NCI-H226 (cell line): Measurements from ENCODE around the gene DCUN1D2.
"Not testable (repeated sequence)": the region's sequence is repeated elsewhere in the genome, so short reads cannot be mapped to it uniquely, and the experiment has no call there.

Experiments used
- DNase-seq: peaks from one replicate; pipeline ENCODE4 v3.0.0-alpha.2; 2015

The DCUN1D2 gene

GRCh38 chr13:113489549-113490495 is 689 bp downstream of the DCUN1D2 start:
- peak; percentile 5 for DNase-seq

- no peak for DNase-seq
These were observed 1.4 kb downstream of the DCUN1D2 start for GRCh38 chr13:113489171-113489548.

GRCh38 chr13:113488283-113488682 is 2.2 kb downstream of the DCUN1D2 start:
- no peak for DNase-seq

DNA sequence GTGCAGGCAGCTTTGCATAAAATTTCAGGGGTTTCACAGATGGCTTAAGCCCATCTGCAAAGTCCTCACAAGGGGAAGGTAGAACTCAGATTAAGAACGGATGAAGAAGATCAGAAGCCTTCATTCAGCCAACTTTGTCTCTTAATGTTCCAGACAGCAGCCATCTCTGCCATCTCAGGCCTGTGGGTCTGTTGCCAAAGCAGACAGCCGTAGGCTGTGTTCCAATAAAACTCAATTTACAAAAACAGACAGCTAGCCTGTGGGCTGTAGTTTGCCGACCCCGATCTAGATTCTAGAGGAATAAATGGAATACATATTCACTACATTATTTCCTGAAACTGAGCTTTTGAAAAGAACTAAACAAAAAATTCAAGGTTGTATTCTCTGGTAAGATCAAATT is 3.8 kb downstream of the DCUN1D2 start:
- no peak for DNase-seq

GRCh38 chr13:113485545-113485944 is 5.0 kb downstream of the DCUN1D2 start:
- DNase-seq: no peak

GRCh38 chr13:113483504-113484293 is 6.8 kb downstream of the DCUN1D2 start:
- DNase-seq: no peak

GRCh38 chr13:113483081-113483480 is 7.4 kb downstream of the DCUN1D2 start:
- DNase-seq: no peak

DNA sequence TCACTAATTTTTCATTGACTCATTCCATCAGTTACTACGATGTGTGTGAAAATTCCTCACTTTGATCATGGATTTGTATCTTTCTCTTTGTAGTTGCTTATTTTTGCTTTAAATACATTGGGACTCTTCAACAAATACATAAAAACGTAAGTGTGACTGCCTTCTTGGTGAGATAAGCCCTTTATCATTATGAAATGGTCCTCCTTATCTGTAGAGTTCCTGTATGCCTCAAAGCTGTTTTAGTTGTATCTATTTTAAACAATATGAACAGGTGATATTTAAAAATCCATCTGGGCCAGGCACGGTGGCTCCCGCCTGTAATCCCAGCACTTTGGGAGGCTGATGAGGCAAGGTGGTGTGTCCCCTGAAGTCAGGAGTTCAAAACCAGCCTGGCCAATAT is 11.3 kb downstream of the DCUN1D2 start:
- DNase-seq: no peak

- no peak for DNase-seq
These were observed 12.8 kb downstream of the DCUN1D2 start for GRCh38 chr13:113477724-113478123.

DNA sequence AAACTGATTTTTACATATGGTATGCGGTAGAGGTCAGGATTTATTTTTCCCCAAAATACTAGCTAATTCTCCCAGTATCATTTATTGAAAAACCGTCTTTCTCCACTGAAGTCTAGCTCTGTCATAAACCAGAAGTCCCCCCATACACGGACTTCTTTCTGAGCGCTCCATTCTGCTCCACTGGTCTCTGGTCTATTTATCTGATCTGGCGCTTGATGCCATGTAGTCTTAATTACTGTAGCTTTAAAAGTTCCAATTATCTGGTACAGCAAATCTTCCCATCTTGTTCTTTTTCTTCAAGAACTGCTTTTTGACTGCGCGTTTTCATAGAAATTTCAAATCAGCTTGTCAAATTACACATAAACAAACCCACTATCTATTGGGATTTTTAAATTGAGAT is 13.7 kb downstream of the DCUN1D2 start:
- DNase-seq: no peak

DNA sequence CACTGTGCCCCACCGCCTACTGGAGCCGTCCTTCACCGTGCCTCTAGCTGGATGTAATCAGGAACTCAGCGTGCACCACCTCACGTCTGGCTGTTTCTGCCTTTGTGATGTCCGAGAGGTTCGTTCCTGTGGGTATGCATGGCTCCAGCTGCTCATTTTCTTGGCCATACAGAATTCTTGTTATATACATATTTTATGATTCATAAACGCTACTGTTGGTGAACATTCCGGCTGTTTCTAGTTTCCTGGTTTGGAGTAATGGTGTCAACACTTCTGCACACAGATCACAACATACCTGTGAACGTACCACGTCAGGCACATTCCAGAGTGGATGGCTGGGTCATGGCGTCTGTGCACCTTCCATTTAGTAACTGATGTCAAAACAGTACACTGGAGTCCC is 14.6 kb downstream of the DCUN1D2 start:
- DNase-seq: no peak

DNA sequence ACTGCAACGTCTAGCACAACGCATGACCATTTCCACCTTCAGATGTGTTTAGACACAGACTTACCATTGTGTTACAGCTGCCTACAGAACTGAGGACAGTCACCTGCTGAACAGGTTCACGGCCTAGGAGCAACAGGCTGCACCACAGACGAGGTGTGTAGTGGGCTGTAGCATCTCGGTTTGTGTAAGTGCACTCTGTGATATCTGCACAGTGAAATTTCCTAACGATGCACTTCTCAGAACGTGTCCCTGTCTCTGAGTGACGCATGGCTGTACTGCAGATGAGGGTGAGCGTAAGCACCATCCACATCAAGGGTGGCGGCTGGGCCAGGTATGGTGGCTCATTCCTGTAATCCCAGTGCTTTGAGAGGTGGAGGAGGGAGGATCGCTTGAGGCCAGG is 15.2 kb downstream of the DCUN1D2 start:
- DNase-seq: no peak

GRCh38 chr13:113474179-113474578 is 16.3 kb downstream of the DCUN1D2 start:
- peak; percentile 55 for DNase-seq

GRCh38 chr13:113472355-113473025 is 18.0 kb downstream of the DCUN1D2 start:
- no peak for DNase-seq

DNA sequence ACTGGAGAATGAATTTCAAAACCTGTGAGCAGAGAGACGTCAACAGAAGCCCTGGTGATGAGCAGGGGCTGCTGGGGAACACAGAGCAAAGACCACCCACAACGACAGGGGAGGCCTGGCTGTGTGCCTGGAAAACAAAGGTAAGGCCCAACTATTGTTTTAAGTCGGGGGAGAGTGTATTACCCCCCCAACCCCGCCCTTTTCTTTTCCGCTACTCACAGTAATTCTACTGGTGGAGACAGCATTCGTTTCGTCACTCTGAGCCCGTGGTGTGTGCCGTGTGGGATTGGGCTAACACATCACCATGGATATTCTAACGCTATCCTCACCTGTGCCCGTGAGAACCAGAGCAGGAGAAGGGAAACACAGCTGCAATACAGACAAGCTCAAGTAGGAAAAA is 18.7 kb downstream of the DCUN1D2 start:
- DNase-seq: no peak

GRCh38 chr13:113470635-113471163 is 19.8 kb downstream of the DCUN1D2 start:
- not testable (repeated sequence) for DNase-seq

DNA sequence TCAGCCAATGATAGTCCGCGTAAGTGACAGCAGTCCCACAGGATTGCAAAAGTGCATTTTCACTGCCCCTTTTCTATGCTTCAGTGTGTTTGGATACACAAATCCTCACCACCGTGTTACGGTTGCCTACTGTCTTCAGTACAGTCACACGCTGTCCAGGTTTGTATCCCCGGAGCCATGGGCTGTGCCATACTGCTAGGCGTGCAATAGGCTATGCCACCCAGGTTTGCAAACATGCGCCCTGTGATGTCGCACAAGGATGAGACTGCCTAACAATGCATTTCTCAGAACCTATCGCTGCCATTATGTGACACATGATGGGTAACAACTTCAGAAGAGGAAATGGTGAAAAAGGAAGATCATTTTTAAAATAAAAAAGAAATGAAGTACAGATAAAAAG is 20.4 kb downstream of the DCUN1D2 start:
- DNase-seq: no peak

GRCh38 chr13:113469582-113469981 is 20.9 kb downstream of the DCUN1D2 start:
- DNase-seq: no peak

DNA sequence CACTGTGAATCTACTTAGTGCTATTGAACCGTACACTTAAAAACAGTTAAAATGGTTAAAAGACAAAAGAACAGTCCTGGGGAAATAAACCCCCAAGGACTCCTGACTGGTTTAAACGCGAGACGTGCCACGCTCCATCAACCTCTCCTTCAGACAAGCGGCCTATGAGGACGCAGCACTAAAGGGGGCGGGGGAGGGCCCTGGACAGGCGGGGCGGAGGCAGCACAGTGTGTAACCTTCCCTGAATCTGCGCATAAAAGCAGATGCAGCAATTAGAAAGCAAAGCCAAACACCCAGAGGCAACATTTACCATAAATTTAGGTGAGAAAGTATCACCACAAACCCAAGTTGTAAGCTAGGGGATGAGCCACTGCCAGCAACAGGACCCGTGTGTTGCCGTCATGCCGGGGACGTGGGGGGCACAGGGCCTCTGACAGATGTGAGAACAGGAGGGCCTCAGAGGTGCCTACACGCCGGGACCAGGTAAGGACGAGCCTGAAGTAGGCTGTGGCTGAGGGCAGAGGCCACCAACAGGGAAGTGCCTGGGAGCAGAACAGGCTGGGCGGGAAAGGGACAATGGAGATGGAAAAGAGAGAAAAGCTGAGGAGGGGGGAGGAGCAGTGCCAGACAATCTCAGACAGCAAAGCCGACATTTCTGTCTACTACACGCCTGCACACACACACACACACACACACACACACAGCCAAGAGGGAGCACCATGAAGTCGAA is 21.9 kb downstream of the DCUN1D2 start:
- no peak for DNase-seq

DNA sequence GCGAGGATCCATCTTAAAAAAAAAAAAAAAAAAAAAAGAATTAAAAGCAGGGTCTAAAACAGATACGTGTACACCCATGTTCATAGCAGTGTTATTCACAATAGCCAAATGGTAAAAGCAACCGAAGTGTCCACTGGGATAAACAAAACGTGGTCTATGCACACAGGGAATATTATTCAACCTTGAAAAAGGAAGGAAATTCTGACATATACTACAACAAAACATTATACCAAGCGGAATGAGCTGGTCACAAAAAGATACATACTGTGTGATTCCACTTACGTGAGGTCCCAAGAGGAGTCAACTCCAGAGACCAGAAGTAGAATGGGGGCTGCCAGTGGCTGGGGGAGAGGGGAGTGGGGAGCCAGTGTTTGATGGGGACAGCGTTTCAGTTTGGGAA is 22.5 kb downstream of the DCUN1D2 start:
- DNase-seq: no peak

DNA sequence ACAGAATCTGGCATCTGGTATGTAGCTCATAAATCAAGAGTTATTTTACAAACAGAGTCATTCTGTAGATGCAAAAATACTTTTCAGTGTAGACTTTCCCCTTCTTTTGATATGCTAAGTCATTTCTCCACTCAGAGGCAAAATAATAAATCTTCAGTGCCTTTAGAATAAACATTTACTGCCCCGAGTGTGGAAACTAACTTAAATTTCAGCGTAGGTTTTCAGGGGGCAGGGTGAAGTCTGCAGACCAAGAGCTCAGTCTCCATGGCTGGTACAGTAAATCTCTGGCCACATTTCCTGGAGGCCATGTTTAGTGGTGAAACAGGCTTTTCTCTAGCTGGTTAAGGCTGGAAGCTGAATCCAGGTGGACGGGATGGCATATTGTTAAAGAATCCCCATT is 24.1 kb downstream of the DCUN1D2 start:
- DNase-seq: no peak

DNA sequence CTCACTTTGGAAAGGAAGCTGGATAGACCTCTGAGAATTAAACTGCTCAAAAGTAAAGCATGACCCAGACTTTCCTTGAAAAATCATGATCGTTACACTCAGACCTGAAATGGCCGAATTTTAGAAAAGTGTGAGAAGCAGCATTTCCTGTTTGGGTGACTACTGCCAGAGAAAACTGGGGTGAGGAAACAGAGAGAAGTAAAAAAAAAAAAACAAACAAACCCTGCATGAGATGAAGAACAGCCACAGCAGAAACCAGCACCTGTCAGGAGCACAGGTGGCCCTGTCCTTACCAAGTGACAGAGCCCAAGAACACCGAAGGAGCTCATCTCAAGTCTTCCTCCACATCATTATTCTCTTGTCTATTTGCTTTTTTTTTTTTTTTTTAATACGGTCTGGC is 25.2 kb downstream of the DCUN1D2 start:
- DNase-seq: no peak

DNA sequence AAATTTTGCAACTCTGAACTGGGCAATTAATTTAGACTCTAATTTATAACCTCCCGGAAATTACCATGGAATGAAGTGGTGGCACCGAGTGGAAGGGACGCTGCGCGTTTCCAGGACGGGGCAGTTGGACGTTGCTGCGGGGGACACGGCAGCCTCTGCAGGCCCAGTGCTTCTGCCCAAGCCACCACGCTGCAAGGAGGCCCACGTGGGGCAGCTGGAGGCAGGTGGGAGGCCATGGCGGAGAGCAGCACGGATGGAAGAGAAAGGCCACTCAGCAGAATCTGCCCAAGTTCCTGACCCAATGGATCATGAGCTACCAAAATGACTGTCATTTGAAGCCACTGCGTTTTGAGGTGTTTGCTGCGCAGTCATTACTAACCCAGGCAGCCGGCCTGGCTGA is 26.0 kb downstream of the DCUN1D2 start:
- no peak for DNase-seq
